H9 (cell line): Measurements from ENCODE around the gene NOS3. TPM values are rescaled to one million over a fixed set of nuclear protein-coding genes. Genes with fewer than 3 reads are reported as not detected.

ENCODE experiments used
- DNase-seq: peaks from one replicate; pipeline ENCODE4 v3.0.0-alpha.2; 2017
- H2AFZ ChIP-seq: one replicate; pipeline ENCODE4 v1.6.1; 2013; ENCODE audit warnings: mild to moderate bottlenecking, low read length, control low read depth, moderate library complexity
- H2AK5ac ChIP-seq: 2 replicates; pipeline ENCODE4 v1.6.1; 2013; ENCODE audit warnings: low read length, control low read depth, mixed read lengths; ENCODE audit not compliant: insufficient read length
- H2BK120ac ChIP-seq: one replicate; pipeline ENCODE4 v1.6.1; 2013; ENCODE audit warnings: low read depth, mild to moderate bottlenecking, low read length, control low read depth, inconsistent platforms; ENCODE audit not compliant: poor library complexity, severe bottlenecking
- H2BK12ac ChIP-seq: 2 replicates; pipeline ENCODE4 v1.6.1; 2013; ENCODE audit warnings: low read length, control low read depth, mixed read lengths, low read depth; ENCODE audit not compliant: insufficient read length
- H2BK15ac ChIP-seq: 2 replicates; pipeline ENCODE4 v1.6.1; 2013; ENCODE audit warnings: low read depth, low read length, control low read depth
- H2BK20ac ChIP-seq: one replicate; pipeline ENCODE4 v1.6.1; 2013; ENCODE audit warnings: low read depth, mild to moderate bottlenecking, low read length, control low read depth, inconsistent platforms; ENCODE audit not compliant: poor library complexity, severe bottlenecking
- H2BK5ac ChIP-seq: 2 replicates; pipeline ENCODE4 v1.6.1; 2013; ENCODE audit warnings: low read length, control low read depth, mixed read lengths; ENCODE audit not compliant: insufficient read length
- H3K14ac ChIP-seq: 2 replicates; pipeline ENCODE4 v1.6.1; 2013; ENCODE audit warnings: low read length, control low read depth; ENCODE audit not compliant: insufficient read depth
- H3K18ac ChIP-seq: 2 replicates; pipeline ENCODE4 v1.6.1; 2013; ENCODE audit warnings: low read depth, mild to moderate bottlenecking, mixed read lengths, low read length, control low read depth; ENCODE audit not compliant: insufficient read length
- H3K23ac ChIP-seq: 2 replicates; pipeline ENCODE4 v1.6.1; 2013; ENCODE audit warnings: low read length, control low read depth, mixed read lengths, low read depth; ENCODE audit not compliant: insufficient read length
- H3K23me2 ChIP-seq: 2 replicates; pipeline ENCODE4 v1.6.1; 2013; ENCODE audit warnings: low read depth, mild to moderate bottlenecking, mixed read lengths, low read length, control low read depth; ENCODE audit not compliant: insufficient read length, poor library complexity, severe bottlenecking
- H3K27ac ChIP-seq: 2 replicates; pipeline ENCODE4 v1.5.1; 2013; ENCODE audit warnings: low read length, control low read depth, mixed read lengths, low read depth; ENCODE audit not compliant: insufficient read length
- H3K27me3 ChIP-seq: 2 replicates; pipeline ENCODE4 v1.6.1; 2013; ENCODE audit warnings: low read length, control low read depth, inconsistent platforms; ENCODE audit not compliant: insufficient read depth
- H3K4ac ChIP-seq: 2 replicates; pipeline ENCODE4 v1.6.1; 2013; ENCODE audit warnings: low read depth, mild to moderate bottlenecking, control low read depth, inconsistent platforms, low read length, moderate library complexity
- H3K4me1 ChIP-seq: 2 replicates; pipeline ENCODE4 v1.6.1; 2013; ENCODE audit warnings: low read length, control low read depth, inconsistent platforms; ENCODE audit not compliant: insufficient read depth
- H3K4me2 ChIP-seq: 2 replicates; pipeline ENCODE4 v1.6.1; 2013; ENCODE audit warnings: low read length, control low read depth, mixed read lengths; ENCODE audit not compliant: insufficient read length, insufficient read depth
- H3K56ac ChIP-seq: 2 replicates; pipeline ENCODE4 v1.6.1; 2013; ENCODE audit warnings: low read depth, mild to moderate bottlenecking, mixed read lengths, low read length, control low read depth; ENCODE audit not compliant: insufficient read length
- H3K79me1 ChIP-seq: 2 replicates; pipeline ENCODE4 v1.6.1; 2013; ENCODE audit warnings: low read depth, mild to moderate bottlenecking, moderate library complexity, low read length, control low read depth, inconsistent platforms; ENCODE audit not compliant: insufficient read depth, poor library complexity, severe bottlenecking
- H3K79me2 ChIP-seq: 2 replicates; pipeline ENCODE4 v1.6.1; 2013; ENCODE audit warnings: low read length, control low read depth, inconsistent platforms; ENCODE audit not compliant: insufficient read depth
- H3K9ac ChIP-seq: 2 replicates; pipeline ENCODE4 v1.6.1; 2013; ENCODE audit warnings: low read length, control low read depth, mixed read lengths; ENCODE audit not compliant: insufficient read length; ENCODE audit errors: extremely low read depth
- H3K9me3 ChIP-seq: one replicate; pipeline ENCODE4 v1.6.1; 2013; ENCODE audit warnings: low read depth, low read length, inconsistent platforms; ENCODE audit not compliant: control insufficient read depth
- H3T11ph ChIP-seq: one replicate; pipeline ENCODE4 v1.6.1; 2013; ENCODE audit warnings: mild to moderate bottlenecking, low read length, control low read depth, inconsistent platforms
- H4K20me1 ChIP-seq: one replicate; pipeline ENCODE4 v1.6.1; 2013; ENCODE audit not compliant: control insufficient read depth, insufficient read length, insufficient read depth
- H4K5ac ChIP-seq: 2 replicates; pipeline ENCODE4 v1.6.1; 2013; ENCODE audit warnings: low read depth, mild to moderate bottlenecking, mixed read lengths, low read length, control low read depth; ENCODE audit not compliant: insufficient read length
- H4K8ac ChIP-seq: replicated peaks from 2 replicates; pipeline ENCODE4 v1.6.1; 2013; ENCODE audit warnings: low read length, control low read depth, mixed read lengths, low read depth; ENCODE audit not compliant: insufficient read length
- H4K91ac ChIP-seq: 2 replicates; pipeline ENCODE4 v1.6.1; 2013; ENCODE audit warnings: low read depth, mild to moderate bottlenecking, moderate library complexity, mixed read lengths, low read length, control low read depth; ENCODE audit not compliant: insufficient read length
- H3K27ac Mint-ChIP-seq, 3 experiments: 2 replicates in 2 of 3; 3 replicates in 1 of 3; pipeline ENCODE4 v1.8.0; 2020 to 2021; ENCODE audit warnings: mixed read lengths in 3 of 3, mild to moderate bottlenecking in 1 of 3, moderate library complexity in 1 of 3
- H3K27me3 Mint-ChIP-seq: 2 replicates; pipeline ENCODE4 v1.8.0; 2021; ENCODE audit warnings: low read depth, mild to moderate bottlenecking, moderate library complexity, mixed read lengths
- H3K36me3 Mint-ChIP-seq, 3 experiments: 2 replicates in 2 of 3; 3 replicates in 1 of 3; pipeline ENCODE4 v1.8.0; 2020 to 2021; ENCODE audit warnings: low read depth in 3 of 3, mixed read lengths in 3 of 3; ENCODE audit not compliant: insufficient read depth in 1 of 3
- H3K4me1 Mint-ChIP-seq, 2 experiments: 2 replicates each; pipeline ENCODE4 v1.8.0; 2020; ENCODE audit warnings: mixed read lengths in 2 of 2
- H3K4me3 Mint-ChIP-seq, 2 experiments: 2 replicates in 1 of 2; 3 replicates in 1 of 2; pipeline ENCODE4 v1.8.0; 2020 to 2021; ENCODE audit warnings: mild to moderate bottlenecking in 2 of 2, mixed read lengths in 2 of 2, moderate library complexity in 1 of 2
- H3K9me3 Mint-ChIP-seq, 2 experiments: 2 replicates in 1 of 2; 3 replicates in 1 of 2; pipeline ENCODE4 v1.8.0; 2020; ENCODE audit warnings: mild to moderate bottlenecking in 2 of 2, mixed read lengths in 2 of 2, moderate library complexity in 1 of 2
- WGBS: extraction: QIAGEN DNeasy Blood & Tissue Kit; methylation state at CpG from one replicate; pipeline ENCODE4 v1.1.7; 2013; ENCODE audit warnings: missing lambda C conversion rate, low lambda C conversion rate, mixed read lengths; ENCODE audit not compliant: insufficient read length; ENCODE audit errors: extremely low coverage; 5-methylcytosine and 5-hydroxymethylcytosine counted together
- total RNA-seq: library from RNA; stranded (reverse); gene quantifications from 2 replicates; pipeline ENCODE4 v1.2.1, GENCODE V29; 2021
- TF ChIP-seq, protein P1 (sequence below): fragments of 200-600 bp; sonication (generic); conservative IDR thresholded peaks from 3 replicates; pipeline ENCODE4 v1.8.0; 2021; ENCODE audit warnings: antibody characterized with exemption, mild to moderate bottlenecking

The NOS3 gene
- total RNA-seq, 1 experiment from 2014 or later: 4.5 TPM

DNA sequence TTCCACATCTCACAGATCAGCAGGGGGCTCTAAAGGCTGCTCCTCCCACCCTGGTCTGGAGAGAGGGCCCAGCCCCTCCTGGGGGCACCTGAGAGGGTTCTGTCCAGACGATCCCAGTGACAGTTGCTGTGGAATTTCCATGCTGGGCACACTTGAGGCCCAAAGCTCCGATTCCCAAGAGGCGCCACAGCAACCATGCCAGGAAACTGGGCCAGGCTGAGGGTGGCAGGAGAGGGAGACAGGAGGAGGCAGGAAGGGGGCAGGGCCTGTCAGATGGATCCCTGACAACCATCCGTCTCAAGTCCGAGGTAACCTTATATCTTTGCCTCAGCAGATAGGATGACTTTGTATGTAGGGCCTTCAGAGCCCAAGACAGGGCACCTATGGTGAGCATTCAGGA, 4.3 kb upstream of the NOS3 start:
- Histone ChIP-seq H3K27ac (no peak overlapping the region), H2BK120ac (no peak overlapping the region), H4K91ac (no peak overlapping the region), H3K23me2 (no peaks in the 10 kb centered on the region), H3K9me3 (no peaks in the 10 kb centered on the region), H3K4me1 (no peaks in the 10 kb centered on the region; the same call in none of the 2 replicates), H2BK5ac (no peak overlapping the region), H3K14ac (no peak overlapping the region), H3K9ac (no peak overlapping the region), H2AFZ (no peak overlapping the region), H3K79me1 (no peaks in the 10 kb centered on the region), H2BK20ac (no peak overlapping the region), H3K4me2 (no peak overlapping the region), H2BK12ac (no peak overlapping the region), H3K79me2 (no peaks in the 10 kb centered on the region), H3K56ac (no peak overlapping the region), H3T11ph (no peak overlapping the region), H4K20me1 (no peaks in the 10 kb centered on the region), H3K27me3 (no peaks in the 10 kb centered on the region; the same call in 1 of the 2 replicates), H4K8ac (no peak overlapping the region), H4K5ac (no peak overlapping the region), H3K4ac (no peak overlapping the region), H3K23ac (no peak overlapping the region), H2BK15ac (no peak overlapping the region), H3K18ac (no peak overlapping the region), H2AK5ac (no peak overlapping the region)
- Mint-ChIP-seq H3K27ac (no peak overlapping the region), H3K27me3 (peaks cover 72% of the 10 kb centered on the region), H3K4me1 (peaks cover 8 to 21% of the 10 kb centered on the region in 2 experiments; a peak in 3 of 4 replicates), H3K36me3 (peaks cover 0 to 12% (median 5%) of the 10 kb centered on the region in 3 experiments; a peak in 4 of 7 replicates), H3K9me3 (peaks cover 9 to 15% of the 10 kb centered on the region in 2 experiments), H3K4me3 (no peak overlapping the region)
- TF ChIP-seq, protein P1, sequence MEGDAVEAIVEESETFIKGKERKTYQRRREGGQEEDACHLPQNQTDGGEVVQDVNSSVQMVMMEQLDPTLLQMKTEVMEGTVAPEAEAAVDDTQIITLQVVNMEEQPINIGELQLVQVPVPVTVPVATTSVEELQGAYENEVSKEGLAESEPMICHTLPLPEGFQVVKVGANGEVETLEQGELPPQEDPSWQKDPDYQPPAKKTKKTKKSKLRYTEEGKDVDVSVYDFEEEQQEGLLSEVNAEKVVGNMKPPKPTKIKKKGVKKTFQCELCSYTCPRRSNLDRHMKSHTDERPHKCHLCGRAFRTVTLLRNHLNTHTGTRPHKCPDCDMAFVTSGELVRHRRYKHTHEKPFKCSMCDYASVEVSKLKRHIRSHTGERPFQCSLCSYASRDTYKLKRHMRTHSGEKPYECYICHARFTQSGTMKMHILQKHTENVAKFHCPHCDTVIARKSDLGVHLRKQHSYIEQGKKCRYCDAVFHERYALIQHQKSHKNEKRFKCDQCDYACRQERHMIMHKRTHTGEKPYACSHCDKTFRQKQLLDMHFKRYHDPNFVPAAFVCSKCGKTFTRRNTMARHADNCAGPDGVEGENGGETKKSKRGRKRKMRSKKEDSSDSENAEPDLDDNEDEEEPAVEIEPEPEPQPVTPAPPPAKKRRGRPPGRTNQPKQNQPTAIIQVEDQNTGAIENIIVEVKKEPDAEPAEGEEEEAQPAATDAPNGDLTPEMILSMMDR: no peak
- no CpG with 5 or more reads among the region's 5 CpGs for WGBS
- peak; percentile 30 for DNase-seq
